GM12873 (cell line): Measurements from ENCODE around the gene ULK2.

Experiments used
- TF ChIP-seq, protein P1 (sequence below): IDR thresholded peaks from 2 replicates; pipeline ENCODE4 v1.5.1; 2012; ENCODE audit warnings: low read depth, mild to moderate bottlenecking, moderate library complexity, low read length, control low read depth; ENCODE audit not compliant: insufficient read depth; ENCODE audit errors: missing control alignments

ULK2 gene

DNA sequence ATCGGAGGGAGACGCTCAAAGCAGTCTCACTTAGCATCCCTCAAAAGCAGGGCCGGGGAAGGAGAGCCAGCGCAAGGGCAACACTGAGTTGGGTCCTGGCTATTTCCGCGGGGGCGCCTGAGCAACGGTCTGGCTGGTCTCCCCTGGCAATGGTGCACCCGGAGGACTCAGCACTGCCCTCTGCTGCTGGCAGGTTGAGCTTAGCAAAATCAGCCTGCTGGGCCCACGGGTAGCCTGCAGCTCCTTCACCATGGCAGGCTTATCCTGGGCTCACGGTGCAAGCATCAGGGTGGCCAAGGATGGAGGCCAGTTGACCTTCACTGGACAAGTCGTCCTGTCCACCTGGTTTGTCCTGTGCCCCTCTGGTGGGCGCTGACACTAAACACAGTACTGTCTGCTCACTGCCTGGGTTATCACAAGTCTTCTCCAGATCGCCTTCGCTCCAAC is 105.2 kb downstream of the ULK2 start:
- TF ChIP-seq, protein P1, sequence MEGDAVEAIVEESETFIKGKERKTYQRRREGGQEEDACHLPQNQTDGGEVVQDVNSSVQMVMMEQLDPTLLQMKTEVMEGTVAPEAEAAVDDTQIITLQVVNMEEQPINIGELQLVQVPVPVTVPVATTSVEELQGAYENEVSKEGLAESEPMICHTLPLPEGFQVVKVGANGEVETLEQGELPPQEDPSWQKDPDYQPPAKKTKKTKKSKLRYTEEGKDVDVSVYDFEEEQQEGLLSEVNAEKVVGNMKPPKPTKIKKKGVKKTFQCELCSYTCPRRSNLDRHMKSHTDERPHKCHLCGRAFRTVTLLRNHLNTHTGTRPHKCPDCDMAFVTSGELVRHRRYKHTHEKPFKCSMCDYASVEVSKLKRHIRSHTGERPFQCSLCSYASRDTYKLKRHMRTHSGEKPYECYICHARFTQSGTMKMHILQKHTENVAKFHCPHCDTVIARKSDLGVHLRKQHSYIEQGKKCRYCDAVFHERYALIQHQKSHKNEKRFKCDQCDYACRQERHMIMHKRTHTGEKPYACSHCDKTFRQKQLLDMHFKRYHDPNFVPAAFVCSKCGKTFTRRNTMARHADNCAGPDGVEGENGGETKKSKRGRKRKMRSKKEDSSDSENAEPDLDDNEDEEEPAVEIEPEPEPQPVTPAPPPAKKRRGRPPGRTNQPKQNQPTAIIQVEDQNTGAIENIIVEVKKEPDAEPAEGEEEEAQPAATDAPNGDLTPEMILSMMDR: peak; percentile 95

DNA sequence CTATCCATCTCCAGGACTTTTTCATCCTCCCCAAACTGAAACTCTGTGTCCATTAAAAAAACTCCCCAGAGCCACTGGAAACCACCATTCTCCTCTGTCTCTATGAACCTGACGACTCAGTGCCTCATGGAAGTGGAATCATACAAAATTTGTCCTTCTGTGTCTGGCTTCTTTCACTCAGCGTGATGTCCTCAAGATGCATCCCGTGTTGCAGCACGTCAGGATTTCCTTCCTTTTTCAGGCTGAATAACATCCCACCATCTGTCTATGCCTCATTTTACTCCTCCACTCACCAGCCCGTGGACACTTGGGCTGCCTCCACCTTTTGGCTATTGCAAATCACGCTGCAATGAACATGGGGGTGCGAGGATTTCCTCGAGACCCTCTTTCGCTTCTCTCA is 107.0 kb downstream of the ULK2 start:
- TF ChIP-seq, protein P1: no peak

DNA sequence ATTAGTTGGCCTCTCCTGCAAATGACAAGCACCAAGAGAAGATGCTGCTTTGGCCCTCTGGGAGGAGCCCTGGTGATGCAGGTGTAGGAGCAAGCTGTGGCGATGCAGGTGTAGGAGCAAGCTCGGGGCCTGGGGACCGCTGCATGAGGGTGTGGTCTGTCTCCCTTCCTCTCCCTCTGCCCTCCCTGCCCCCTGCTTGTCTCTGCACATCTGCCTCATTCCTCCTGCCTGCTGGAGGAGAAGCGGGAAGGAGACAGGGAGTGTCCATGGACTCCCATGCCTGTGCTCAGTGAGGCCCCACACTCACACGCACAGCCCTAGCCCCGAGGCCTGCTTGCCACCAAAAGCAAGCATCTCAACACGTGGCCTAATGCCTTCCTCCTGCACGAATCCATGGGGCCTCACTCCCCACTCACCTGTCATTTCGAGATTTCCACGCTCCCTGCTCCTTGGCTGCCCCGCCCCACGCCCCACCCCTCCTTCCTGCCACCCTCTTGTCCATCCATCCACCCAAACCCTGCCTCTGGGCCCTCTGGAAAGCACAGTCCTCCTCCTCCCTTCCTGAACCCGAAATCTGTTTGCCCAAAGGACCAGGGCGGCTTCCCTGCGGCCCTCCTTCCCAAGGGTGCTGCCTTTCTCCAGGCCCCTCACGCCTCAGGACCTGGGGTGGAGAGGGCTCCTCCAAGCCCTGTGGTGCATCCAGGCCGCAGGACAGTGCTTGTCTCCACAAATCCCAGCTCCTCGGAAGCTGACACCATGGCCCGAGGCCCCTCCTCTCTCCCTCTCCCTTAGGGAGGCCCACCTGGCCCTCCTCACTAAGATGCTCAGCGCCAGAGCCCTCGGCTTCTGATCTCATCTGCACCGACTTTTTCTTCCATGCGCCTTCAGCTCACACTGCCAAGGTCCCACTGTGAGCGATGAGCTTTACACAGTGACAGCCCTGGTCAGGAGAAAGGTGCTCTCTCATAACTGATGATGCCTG is 107.9 kb downstream of the ULK2 start:
- TF ChIP-seq, protein P1: no peak

DNA sequence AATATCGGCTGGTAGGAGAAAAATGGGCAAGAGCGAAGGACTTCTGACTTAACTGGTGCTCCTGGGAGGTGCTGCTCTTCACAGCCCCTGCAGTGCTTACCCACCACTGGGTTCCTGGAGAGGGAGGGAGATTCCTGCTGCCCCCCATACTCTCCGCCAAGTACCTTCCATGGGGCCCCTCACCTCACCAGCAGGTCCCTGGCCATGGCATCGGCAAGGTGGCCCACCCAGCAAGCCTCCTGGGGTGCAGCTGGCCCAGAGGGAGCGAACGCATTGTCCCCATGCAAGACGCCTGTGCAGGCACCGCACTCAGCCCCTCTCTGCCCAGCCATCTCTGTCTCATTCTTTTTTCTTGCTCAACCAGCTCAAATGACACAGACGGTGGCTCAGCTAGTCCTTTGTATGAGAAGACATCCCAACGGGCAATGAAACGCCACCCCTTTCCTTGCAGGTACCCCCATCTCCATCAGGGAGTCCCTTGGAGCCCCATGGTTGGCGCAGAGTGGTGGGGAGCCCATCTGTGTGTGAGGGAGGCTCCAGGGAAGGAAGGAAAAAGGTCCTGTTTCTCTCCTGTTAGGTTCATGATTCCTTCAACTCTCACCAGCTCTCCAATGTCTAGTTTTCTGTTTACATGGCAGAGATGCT is 110.1 kb downstream of the ULK2 start:
- TF ChIP-seq, protein P1: no peak

DNA sequence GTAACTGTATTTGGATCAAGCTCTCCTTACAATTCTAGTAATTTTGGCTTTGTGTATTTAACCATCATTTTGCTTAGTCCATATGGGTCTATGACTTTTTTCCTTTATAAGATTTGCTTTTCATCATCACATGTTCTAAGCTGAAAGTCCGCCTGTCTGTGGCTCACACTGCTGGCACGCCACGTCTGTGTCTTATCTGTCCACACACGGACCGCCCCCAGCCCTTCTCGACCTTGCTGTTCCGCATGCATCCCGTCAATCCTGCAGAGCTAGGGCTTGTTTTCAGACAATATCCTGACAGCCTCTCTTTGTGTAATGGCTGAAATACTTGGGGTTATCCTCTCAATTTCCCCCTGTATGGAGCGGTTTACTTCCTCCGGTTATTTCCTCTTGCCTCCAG is 111.2 kb downstream of the ULK2 start:
- TF ChIP-seq, protein P1: no peak

DNA sequence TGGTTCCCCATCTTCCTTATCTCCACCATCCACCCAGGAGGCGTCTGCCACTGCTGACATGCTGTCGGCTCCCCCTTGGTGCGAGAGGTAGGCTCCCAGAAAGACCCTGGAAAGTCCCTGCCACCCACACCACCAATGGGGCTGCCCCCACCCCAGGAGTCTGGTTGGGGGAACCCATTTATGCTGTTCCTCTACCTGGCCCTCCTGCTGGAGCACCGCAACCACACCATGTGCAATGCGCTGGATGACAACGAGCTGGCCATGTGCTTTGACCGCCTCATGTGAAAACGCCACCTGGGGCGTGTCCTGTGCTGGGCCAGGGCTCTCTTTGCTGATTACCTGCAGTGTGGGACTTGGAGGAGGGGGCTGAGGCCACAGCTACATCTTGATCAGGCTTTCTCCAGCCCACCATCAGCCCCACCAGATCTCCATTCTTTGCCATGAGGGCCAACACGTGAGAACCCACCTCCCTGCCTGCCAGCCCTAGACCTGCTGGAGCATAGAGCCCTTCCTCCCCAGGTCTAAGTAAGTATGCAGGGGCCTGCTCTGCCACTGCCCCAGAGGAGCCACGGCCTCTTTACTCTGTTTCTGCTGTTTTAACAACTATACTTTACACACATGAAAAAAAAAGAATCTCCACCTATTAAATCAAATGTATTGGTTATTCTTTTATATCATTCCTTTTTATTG is 111.8 kb downstream of the ULK2 start:
- TF ChIP-seq, protein P1: no peak

DNA sequence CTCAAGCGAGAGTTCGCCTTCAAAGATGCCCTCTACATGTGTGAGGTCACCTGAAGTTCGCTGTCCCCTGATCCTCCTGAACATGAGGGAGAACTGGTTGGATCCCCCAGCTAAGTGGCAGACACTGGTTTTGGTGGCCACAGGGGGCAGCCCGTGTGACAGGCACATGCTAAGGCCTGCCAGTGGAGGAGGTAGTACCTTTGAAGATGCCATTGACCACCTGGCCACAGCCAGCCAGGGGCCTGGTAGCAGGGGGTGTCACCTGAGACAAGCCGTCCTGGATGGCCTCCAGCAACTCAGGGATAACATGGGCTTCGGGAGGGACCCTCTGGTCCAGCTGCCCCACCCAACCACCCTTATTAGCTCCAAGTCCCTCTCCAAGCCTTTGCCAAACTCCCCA is 112.3 kb downstream of the ULK2 start:
- TF ChIP-seq, protein P1: no peak
